ENCODE measurements around the gene ADH6. TPM values are rescaled to one million over a fixed set of nuclear protein-coding genes. Genes with fewer than 3 reads are reported as not detected.

Gene ADH6
- total and polyA plus RNA-seq, 9 of the 15 experiments (the other 6 are each of a cell fraction or from before 2014, with no cell fraction given): 0.13 TPM; not detected in 8

- Histone ChIP-seq H3K4me3 (no peak overlapping the region), H3K79me2 (ENCODE audit: control insufficient read depth, insufficient read depth, low read length) (no peaks in the 10 kb centered on the region), H3K36me3 (ENCODE audit: control insufficient read depth, insufficient read depth, low read length) (no peaks in the 10 kb centered on the region), H3K9me3 (replicated peaks; ENCODE audit: control insufficient read depth, insufficient read depth, low read depth, low read length) (no peaks in the 10 kb centered on the region), H3K4me1 (replicated peaks in 1 of 2; ENCODE audit: control insufficient read depth in 2 of 2, insufficient read depth in 2 of 2, low read length in 2 of 2) (no peaks in the 10 kb centered on the region), H3K27me3 (ENCODE audit: control insufficient read depth in 2 of 2, insufficient read depth in 2 of 2, low read length in 2 of 2) (no peaks in the 10 kb centered on the region), H3K4me2 (ENCODE audit: insufficient read depth, low read length) (no peak overlapping the region), H4K20me1 (replicated peaks; ENCODE audit: control insufficient read depth, insufficient read depth, low read length) (no peaks in the 10 kb centered on the region), H2AFZ (ENCODE audit: low read depth, low read length) (no peak overlapping the region), H3K9ac (ENCODE audit: insufficient read depth in 1 of 2, low read depth in 2 of 2, low read length in 2 of 2) (no peak overlapping the region), H3K27ac (ENCODE audit: extremely low read depth, low read depth, low read length) (no peak overlapping the region), H3K9me1 (ENCODE audit: control insufficient read depth, insufficient read depth, low read length) (no peaks in the 10 kb centered on the region)
- no peak for DNase-seq (ENCODE audit: extremely low read depth in 1 of 4, low spot score in 3 of 4)
- intact Hi-C loops (cut with micrococcal nuclease) (no loop called here), in situ Hi-C loops (cut with MboI) (no loop called here)
- no peak for ATAC-seq
- no peak for FAIRE-seq
- ChIA-PET CTCF (ENCODE audit: low intra/inter-chr PET ratio) (no interaction called here), POLR2A (no interaction called here)
- BruUV-seq (replicated peaks): no TSS peak
- TF ChIP-seq E2F8 (IDR thresholded peaks at IDR 0.05; ENCODE audit: low read depth, partially characterized antibody) (no peak), SLC30A9 (CRISPR knock-in tag; IDR thresholded peaks at IDR 0.05) (no peak), BACH1 (tag; IDR thresholded peaks at IDR 0.05) (no peak), DLX4 (CRISPR knock-in tag; IDR thresholded peaks at IDR 0.05) (no peak), MCM2 (IDR thresholded peaks at IDR 0.05; ENCODE audit: low read depth) (no peak), MED1 (CRISPR knock-in tag; IDR thresholded peaks at IDR 0.05; ENCODE audit: borderline replicate concordance) (no peak), ZNF583 (CRISPR knock-in tag; IDR thresholded peaks at IDR 0.05) (no peak), ATF1 (CRISPR knock-in tag; IDR thresholded peaks at IDR 0.05) (no peak), ATF1 (tag; IDR thresholded peaks at IDR 0.05) (no peak), SREBF2 (CRISPR knock-in tag; IDR thresholded peaks at IDR 0.05) (no peak), GTF2E2 (tag; IDR thresholded peaks at IDR 0.05) (no peak), CEBPB (tag; IDR thresholded peaks at IDR 0.05) (no peak), SRF (CRISPR knock-in tag; IDR thresholded peaks at IDR 0.05) (no peak), ZBTB26 (CRISPR knock-in tag; IDR thresholded peaks at IDR 0.05) (no peak), EGR1 (conservative IDR thresholded peaks at IDR 0.05) (no peak), ZHX1 (conservative IDR thresholded peaks at IDR 0.05; ENCODE audit: low read length) (no peak), TBP (optimal IDR thresholded peaks at IDR 0.05; ENCODE audit: low read depth, low read length) (no peak), FOXJ3 (CRISPR knock-in tag; IDR thresholded peaks at IDR 0.05) (no peak), BCOR (IDR thresholded peaks at IDR 0.05) (no peak), MBD2 (IDR thresholded peaks at IDR 0.05; ENCODE audit: borderline replicate concordance, low read depth) (no peak)
Measured at GRCh38 chr4:99210789-99211188, 8.3 kb downstream of the ADH6 start.

All from K562 (cell line).